PC-3 (cell line): ENCODE data around the gene VPS51. TPM values are rescaled to one million over a fixed set of nuclear protein-coding genes. Genes with fewer than 3 reads are reported as not detected.

Experiments
- ATAC-seq: fragments of 200-7000 bp; cut with Tn5 transposase; 2 replicates; pipeline ENCODE4 v1.9.1; 2020; ENCODE audit warnings: mild to moderate bottlenecking, moderate library complexity
- BruUV-seq: library from RNA; stranded (reverse); fragments of 400-500 nt; replicated peaks from 2 replicates; lab custom pipeline; 2021; lab: Mats Ljungman, UMichigan
- CTCF ChIA-PET: fragments of 300-600 bp; sonication (Branson Sonifier 250); formaldehyde crosslinking; loops from one replicate; lab custom pipeline; 2022; ENCODE audit warnings: antibody characterized with exemption; lab: Charles Lee
- POLR2A ChIA-PET: fragments of 300-600 bp; sonication (Branson Sonifier 250); formaldehyde crosslinking; loops from one replicate; lab custom pipeline; 2022; ENCODE audit warnings: antibody characterized with exemption; ENCODE audit not compliant: unreplicated experiment; lab: Charles Lee
- DNase-seq: peaks from one replicate; pipeline ENCODE4 v3.0.0-alpha.2; 2015
- H2AFZ ChIP-seq: fragments of 300-600 bp; sonication (generic); 2 replicates; pipeline ENCODE4 v1.6.0; 2016; ENCODE audit warnings: antibody characterized with exemption, low read length
- H3F3A ChIP-seq: fragments of 300-600 bp; sonication (generic); one replicate; pipeline ENCODE4 v1.6.0; 2017; ENCODE audit warnings: antibody characterized with exemption, low read length, control low read depth, mild to moderate bottlenecking; ENCODE audit not compliant: unreplicated experiment
- H3K27ac ChIP-seq: fragments of 300-600 bp; sonication (generic); 2 replicates; pipeline ENCODE4 v1.5.1; 2016; ENCODE audit warnings: mild to moderate bottlenecking, low read length
- H3K27me3 ChIP-seq: fragments of 300-600 bp; sonication (generic); 2 replicates; pipeline ENCODE4 v1.6.1; 2016; ENCODE audit warnings: low read length, mixed read lengths
- H3K36me3 ChIP-seq: fragments of 300-600 bp; sonication (generic); 2 replicates; pipeline ENCODE4 v1.6.1; 2016; ENCODE audit warnings: low read depth, mixed run types, low read length, mixed read lengths
- H3K4me1 ChIP-seq: fragments of 300-600 bp; sonication (generic); 2 replicates; pipeline ENCODE4 v1.5.1; 2016; ENCODE audit warnings: low read length; ENCODE audit not compliant: insufficient read depth
- H3K4me2 ChIP-seq: fragments of 300-600 bp; sonication (generic); 2 replicates; pipeline ENCODE4 v1.6.0; 2016; ENCODE audit warnings: low read length
- H3K4me3 ChIP-seq: fragments of 300-600 bp; sonication (generic); 2 replicates; pipeline ENCODE4 v1.5.1; 2016; ENCODE audit warnings: mild to moderate bottlenecking, low read length, mixed read lengths
- H3K79me2 ChIP-seq: fragments of 300-600 bp; sonication (generic); 2 replicates; pipeline ENCODE4 v1.6.1; 2017; ENCODE audit warnings: low read length, mixed read lengths
- H3K9ac ChIP-seq: fragments of 300-600 bp; sonication (generic); 2 replicates; pipeline ENCODE4 v1.6.0; 2016; ENCODE audit warnings: mild to moderate bottlenecking, low read length
- H3K9me2 ChIP-seq: fragments of 300-600 bp; sonication (generic); replicated peaks from 2 replicates; pipeline ENCODE4 v1.6.1; 2016; ENCODE audit warnings: mixed run types, low read length, mixed read lengths
- H3K9me3 ChIP-seq: fragments of 300-600 bp; sonication (generic); 2 replicates; pipeline ENCODE4 v1.6.1; 2016; ENCODE audit warnings: low read length, mixed read lengths
- H4K20me1 ChIP-seq: fragments of 300-600 bp; sonication (generic); 2 replicates; pipeline ENCODE4 v1.6.1; 2016; ENCODE audit warnings: low read length, mixed read lengths
- CTCF ChIP-seq: fragments of 300-600 bp; sonication (generic); conservative IDR thresholded peaks from 2 replicates; pipeline ENCODE4 v1.5.1; 2017; ENCODE audit warnings: antibody characterized with exemption, low read depth, mild to moderate bottlenecking, low read length
- EZH2 ChIP-seq: fragments of 300-600 bp; sonication (generic); IDR thresholded peaks from one replicate; pipeline ENCODE4 v1.6.1; 2017; ENCODE audit warnings: antibody characterized with exemption, mild to moderate bottlenecking, low read length; ENCODE audit not compliant: unreplicated experiment
- EZH2phosphoT487 ChIP-seq: fragments of 300-600 bp; sonication (generic); IDR thresholded peaks from 2 replicates; pipeline ENCODE4 v1.6.1; 2018; ENCODE audit warnings: mild to moderate bottlenecking, antibody characterized with exemption, low read length, borderline replicate concordance
- intact Hi-C: fragments of 100-400 bp; cut with micrococcal nuclease; formaldehyde crosslinking; loops from 2 replicates; pipeline ENCODE4 v1.9.0; 2023
- total RNA-seq: library from RNA; depleted of rRNA; stranded (reverse); fragments of >200 nt; gene quantifications from 2 replicates; pipeline ENCODE4 v1.2.3, GENCODE V29; 2014

VPS51 gene
- total RNA-seq, 1 experiment from 2014 or later, result 414 TPM

- H3K27me3 ChIP-seq, result no peaks in the 10 kb centered on the region
- DNase-seq, result peak; percentile 67
- H2AFZ ChIP-seq, result peak overlapping the region; percentile 35; the same call in 1 of the 2 replicates
Measured at GRCh38 chr11:65112546-65113360, 16.7 kb downstream of the VPS51 start.

GRCh38 chr11:65113361-65113756 lies 17.3 kb downstream of the VPS51 start:
- Histone ChIP-seq H2AFZ (0 out of 2 replicates have a peak overlapping the region, but pooled peaks have one; percentile 35), H3K36me3 (no peaks in the 10 kb centered on the region), H3K79me2 (peaks cover 23% of the 10 kb centered on the region), H3F3A (peaks cover 4% of the 10 kb centered on the region), H4K20me1 (no peaks in the 10 kb centered on the region), H3K4me2 (peak overlapping the region; percentile 97), H3K9me2 (no peaks in the 10 kb centered on the region), H3K4me3 (peak overlapping the region; percentile 73), H3K4me1 (peaks cover 21% of the 10 kb centered on the region), H3K27ac (no peak overlapping the region), H3K9ac (no peak overlapping the region), H3K9me3 (no peaks in the 10 kb centered on the region), H3K27me3 (no peaks in the 10 kb centered on the region)
- POLR2A ChIA-PET, result interaction anchor here (0.6 kb wide), 2 partner anchors 107 to 116 kb away, joined by 6 to 7 read pairs; no protein-coding TSS in a partner anchor
- no TSS peak for BruUV-seq
- ATAC-seq (no peak), DNase-seq (peak; percentile 39)
- TF ChIP-seq EZH2phosphoT487, result no peak
- no peak for TF ChIP-seq CTCF
- TF ChIP-seq EZH2, result no peak
- intact Hi-C loops, result no loop called here
- CTCF ChIA-PET, result interaction anchor here (0.8 to 1.1 kb wide), 3 partner anchors 9 to 72 kb away, joined by 3 to 7 read pairs (median 4); partner anchors contain the start of gene SAC3D1

More at GRCh38 chr11:65112546-65113360, 16.7 kb downstream of the VPS51 start:
- Histone ChIP-seq H3F3A (no peaks in the 10 kb centered on the region), H3K27ac (no peak overlapping the region), H3K4me3 (peak overlapping the region; percentile 73), H4K20me1 (no peaks in the 10 kb centered on the region), H3K79me2 (peaks cover 23% of the 10 kb centered on the region), H3K9me2 (no peaks in the 10 kb centered on the region), H3K4me1 (peaks cover 21% of the 10 kb centered on the region), H3K9me3 (no peaks in the 10 kb centered on the region), H3K4me2 (peak overlapping the region; percentile 97), H3K36me3 (no peaks in the 10 kb centered on the region), H3K9ac (peak overlapping the region; percentile 57)
- no TSS peak for BruUV-seq
- POLR2A ChIA-PET, result interaction anchor here (0.6 to 1.0 kb wide), 2 partner anchors 23 to 334 kb away, joined by 3 to 4 read pairs; partner anchors contain the start of gene SF1
- no peak for TF ChIP-seq EZH2phosphoT487
- TF ChIP-seq CTCF, result peak; percentile 93
- no peak for TF ChIP-seq EZH2
- intact Hi-C loops, result no loop called here
- CTCF ChIA-PET, result interaction anchor here (0.7 to 1.1 kb wide), 4 partner anchors 9 to 71 kb away, joined by 3 to 7 read pairs (median 4); partner anchors contain the start of gene SAC3D1
- ATAC-seq, result peak; percentile 47
